CD4-positive, alpha-beta T cell (primary cell): ENCODE results near the gene POLR2L. TPM values are rescaled to one million over a fixed set of nuclear protein-coding genes. Genes with fewer than 3 reads are reported as not detected.

Source experiments
- ATAC-seq: fragments of 200-7000 bp; cut with Tn5 transposase; one replicate; pipeline ENCODE4 v1.10.0; 2022; ENCODE audit warnings: mild to moderate bottlenecking; ENCODE audit not compliant: poor library complexity
- CTCF ChIA-PET: fragments of 350-600 bp; sonication (Branson Sonifier 250); formaldehyde crosslinking; loops from one replicate; lab custom pipeline; 2021; ENCODE audit warnings: antibody characterized with exemption, inconsistent platforms; lab: Charles Lee
- POLR2A ChIA-PET: fragments of 350-600 bp; sonication (Branson Sonifier 250); formaldehyde crosslinking; loops from one replicate; lab custom pipeline; 2021; ENCODE audit warnings: antibody characterized with exemption, inconsistent platforms; lab: Charles Lee
- DNase-seq, 14 experiments: peaks; one replicate each; pipeline ENCODE4 v3.0.0-alpha.2; 2013 to 2020; ENCODE audit warnings: mixed read lengths in 2 of 14
- H3K27ac ChIP-seq, 2 donors: one replicate each; pipeline versions ENCODE4 v1.5.1 to v1.7.0; 2013; ENCODE audit warnings: low read length in 2 of 2, low read depth in 1 of 2, mild to moderate bottlenecking in 1 of 2
- H3K27me3 ChIP-seq, 2 experiments: 1 replicate in 1 of 2; 2 replicates in 1 of 2; pipeline versions ENCODE4 v1.6.1 to v1.7.0; 2013; ENCODE audit warnings: low read length in 2 of 2, control low read depth in 1 of 2, mild to moderate bottlenecking in 1 of 2, moderate library complexity in 1 of 2; ENCODE audit not compliant: insufficient read depth in 2 of 2, control insufficient read depth in 1 of 2
- H3K36me3 ChIP-seq: one replicate; pipeline ENCODE4 v1.6.1; 2013; ENCODE audit warnings: low read length, control low read depth; ENCODE audit not compliant: insufficient read depth
- H3K4me1 ChIP-seq: one replicate; pipeline ENCODE4 v1.6.1; 2013; ENCODE audit warnings: low read length, control low read depth; ENCODE audit not compliant: insufficient read depth
- H3K4me3 ChIP-seq: one replicate; pipeline ENCODE4 v1.5.1; 2013; ENCODE audit warnings: mild to moderate bottlenecking, low read length, moderate library complexity
- H3K9me3 ChIP-seq, 2 experiments: 1 replicate in 1 of 2; 2 replicates in 1 of 2; pipeline versions ENCODE4 v1.6.1 to v1.7.0; 2013; ENCODE audit warnings: low read length in 2 of 2, mild to moderate bottlenecking in 2 of 2, control low read depth in 1 of 2, moderate library complexity in 1 of 2; ENCODE audit not compliant: control insufficient read depth in 1 of 2, insufficient read depth in 1 of 2
- H3K27ac Mint-ChIP-seq: one replicate; pipeline ENCODE4 v1.8.0; 2020; ENCODE audit warnings: mixed read lengths
- H3K27me3 Mint-ChIP-seq: one replicate; pipeline ENCODE4 v1.8.0; 2021; ENCODE audit warnings: mixed read lengths
- H3K36me3 Mint-ChIP-seq: one replicate; pipeline ENCODE4 v1.8.0; 2021; ENCODE audit warnings: low read depth, mixed read lengths
- H3K4me1 Mint-ChIP-seq: one replicate; pipeline ENCODE4 v1.8.0; 2021; ENCODE audit warnings: low read depth, mixed read lengths
- H3K4me3 Mint-ChIP-seq: one replicate; pipeline ENCODE4 v1.8.0; 2020; ENCODE audit warnings: mild to moderate bottlenecking, mixed read lengths
- H3K9me3 Mint-ChIP-seq: one replicate; pipeline ENCODE4 v1.8.0; 2020; ENCODE audit warnings: mixed read lengths
- intact Hi-C, 2 experiments: fragments of 100-400 bp; cut with DNase I in 1 of 2; cut with micrococcal nuclease in 1 of 2; formaldehyde crosslinking; loops; one replicate each; pipeline versions ENCODE4 v1.15.1 to v1.9.0; 2023 to 2025; cut with DNase I, micrococcal nuclease
- total RNA-seq, 174 experiments: library from RNA in 2 of 174; stranded (reverse) in 2 of 174; gene quantifications; one replicate each; pipeline ENCODE4 v1.2.3 and lab custom pipeline; 2021 to 2026
- TF ChIP-seq, protein P1 (sequence below): fragments of 200-600 bp; IDR thresholded peaks from one replicate; pipeline ENCODE4 v1.8.0; 2022; ENCODE audit warnings: antibody characterized with exemption, mild to moderate bottlenecking

Gene POLR2L
- total RNA-seq, 2 experiments from 2014 or later = 19.6 to 19.8 TPM

DNA sequence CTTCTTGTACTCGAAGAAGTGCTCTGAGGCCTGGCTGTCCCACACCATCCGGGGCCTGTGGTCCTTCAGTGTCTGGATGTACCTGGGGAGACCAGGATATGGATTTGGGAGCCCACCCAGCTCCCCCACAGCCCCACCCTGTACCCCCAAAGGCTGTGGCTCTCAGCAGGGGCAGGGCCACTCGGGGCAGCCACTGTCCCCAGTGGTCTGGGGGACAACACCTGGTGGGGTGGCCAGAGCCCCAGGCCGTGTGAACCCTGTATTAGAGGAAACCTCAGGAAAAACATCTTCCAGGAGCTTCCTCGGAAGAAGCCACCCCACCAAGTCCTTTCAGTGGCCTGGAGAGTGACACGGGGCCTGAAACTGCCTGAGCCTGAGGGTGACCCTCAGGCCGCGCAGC, 28.1 kb upstream of the POLR2L start:
- Mint-ChIP-seq H3K4me3 (no peak overlapping the region), H3K27ac (no peak overlapping the region), H3K36me3 (peaks cover 8% of the 10 kb centered on the region), H3K4me1 (no peaks in the 10 kb centered on the region), H3K27me3 (no peaks in the 10 kb centered on the region), H3K9me3 (no peaks in the 10 kb centered on the region)
- ChIA-PET POLR2A (no interaction called here), CTCF (no interaction called here)
- DNase-seq = no peak
- TF ChIP-seq, protein P1, sequence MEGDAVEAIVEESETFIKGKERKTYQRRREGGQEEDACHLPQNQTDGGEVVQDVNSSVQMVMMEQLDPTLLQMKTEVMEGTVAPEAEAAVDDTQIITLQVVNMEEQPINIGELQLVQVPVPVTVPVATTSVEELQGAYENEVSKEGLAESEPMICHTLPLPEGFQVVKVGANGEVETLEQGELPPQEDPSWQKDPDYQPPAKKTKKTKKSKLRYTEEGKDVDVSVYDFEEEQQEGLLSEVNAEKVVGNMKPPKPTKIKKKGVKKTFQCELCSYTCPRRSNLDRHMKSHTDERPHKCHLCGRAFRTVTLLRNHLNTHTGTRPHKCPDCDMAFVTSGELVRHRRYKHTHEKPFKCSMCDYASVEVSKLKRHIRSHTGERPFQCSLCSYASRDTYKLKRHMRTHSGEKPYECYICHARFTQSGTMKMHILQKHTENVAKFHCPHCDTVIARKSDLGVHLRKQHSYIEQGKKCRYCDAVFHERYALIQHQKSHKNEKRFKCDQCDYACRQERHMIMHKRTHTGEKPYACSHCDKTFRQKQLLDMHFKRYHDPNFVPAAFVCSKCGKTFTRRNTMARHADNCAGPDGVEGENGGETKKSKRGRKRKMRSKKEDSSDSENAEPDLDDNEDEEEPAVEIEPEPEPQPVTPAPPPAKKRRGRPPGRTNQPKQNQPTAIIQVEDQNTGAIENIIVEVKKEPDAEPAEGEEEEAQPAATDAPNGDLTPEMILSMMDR = no peak
- Histone ChIP-seq H3K9me3 (no peaks in the 10 kb centered on the region), H3K4me3 (no peak overlapping the region), H3K27me3 (no peaks in the 10 kb centered on the region), H3K36me3 (peaks cover 4% of the 10 kb centered on the region), H3K27ac (no peak overlapping the region), H3K4me1 (no peaks in the 10 kb centered on the region)
- no peak for ATAC-seq
- intact Hi-C loops = no loop called here

DNA sequence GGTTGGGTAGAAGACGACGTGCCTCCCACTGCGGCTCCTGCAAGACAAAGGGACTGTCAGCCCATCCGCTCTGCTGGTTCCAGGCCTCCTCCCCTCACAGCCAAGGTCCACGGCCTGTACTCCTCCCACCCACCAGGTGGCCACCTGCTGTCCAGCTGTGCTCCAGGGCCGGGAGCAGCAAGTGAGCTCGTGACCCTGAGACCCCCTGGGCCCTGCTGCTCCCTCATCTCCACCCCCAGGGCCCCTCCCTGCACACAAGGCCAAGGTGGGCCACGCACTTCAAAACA, 27.7 kb upstream of the POLR2L start:
- DNase-seq (no peak), ATAC-seq (no peak)
- Histone ChIP-seq H3K4me1 (no peaks in the 10 kb centered on the region), H3K36me3 (peaks cover 4% of the 10 kb centered on the region), H3K9me3 (no peaks in the 10 kb centered on the region), H3K4me3 (no peak overlapping the region), H3K27ac (no peak overlapping the region), H3K27me3 (no peaks in the 10 kb centered on the region)
- Mint-ChIP-seq H3K4me3 (no peak overlapping the region), H3K27me3 (no peaks in the 10 kb centered on the region), H3K9me3 (no peaks in the 10 kb centered on the region), H3K4me1 (no peaks in the 10 kb centered on the region), H3K27ac (no peak overlapping the region), H3K36me3 (peaks cover 5% of the 10 kb centered on the region)
- TF ChIP-seq, protein P1 = no peak
- CTCF ChIA-PET = no interaction called here
- POLR2A ChIA-PET = no interaction called here
- intact Hi-C loops = no loop called here

DNA sequence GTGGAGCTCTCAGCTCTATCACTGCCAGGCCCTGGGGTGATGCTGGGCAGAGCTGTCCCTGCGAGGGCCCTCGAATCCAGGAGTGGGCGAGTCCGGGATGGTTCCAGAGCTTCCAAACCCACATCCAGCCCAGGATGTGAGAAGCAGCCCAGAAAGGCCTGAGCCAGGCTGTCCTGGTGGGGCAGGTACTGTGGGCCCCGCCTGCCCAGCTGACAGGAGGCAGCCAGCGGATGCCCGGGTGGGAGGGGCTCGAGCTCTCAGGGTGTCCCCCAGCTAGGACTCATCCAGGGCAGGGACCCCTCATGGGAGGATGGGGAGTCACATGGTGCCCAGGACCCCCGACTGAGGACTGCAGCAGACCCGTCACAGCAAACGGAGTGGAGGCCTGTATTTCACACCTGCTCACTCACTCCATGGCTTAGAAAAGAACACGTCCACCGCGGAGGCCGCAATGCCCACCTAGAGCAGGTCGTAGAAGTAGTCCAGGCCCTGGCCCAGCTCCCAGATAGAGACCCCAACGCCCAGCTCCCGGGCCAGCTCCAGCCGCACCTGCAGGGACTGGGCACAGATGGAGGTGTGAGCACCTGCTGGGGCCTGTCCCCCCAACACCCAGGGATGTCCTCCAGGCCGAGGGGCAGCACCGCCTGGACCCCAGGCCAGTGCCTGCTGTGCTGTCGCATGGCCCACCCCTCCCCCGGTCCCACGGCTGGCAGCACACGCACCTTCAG, 27.2 kb upstream of the POLR2L start:
- Mint-ChIP-seq H3K36me3 (peaks cover 5% of the 10 kb centered on the region), H3K4me3 (no peak overlapping the region), H3K9me3 (no peaks in the 10 kb centered on the region), H3K4me1 (no peaks in the 10 kb centered on the region), H3K27me3 (no peaks in the 10 kb centered on the region), H3K27ac (no peak overlapping the region)
- H3K4me1 ChIP-seq = no peaks in the 10 kb centered on the region
- DNase-seq = no peak
- ATAC-seq = no peak
- ChIA-PET CTCF (no interaction called here), POLR2A (interaction anchor here (1.0 kb wide), 1 partner anchor 21 kb away, joined by 3 read pairs; no protein-coding TSS in a partner anchor)
- H3K36me3 ChIP-seq = peaks cover 4% of the 10 kb centered on the region
- H3K4me3 ChIP-seq = no peak overlapping the region
- H3K27me3 ChIP-seq = no peaks in the 10 kb centered on the region
- no peaks in the 10 kb centered on the region for H3K9me3 ChIP-seq
- no peak overlapping the region for H3K27ac ChIP-seq
- TF ChIP-seq, protein P1 = no peak
- intact Hi-C loops = no loop called here
